GM10266 (cell line): ENCODE measurements around the gene TSPYL6.
A peak's percentile ranks its signal among the peaks of the same experiment; 100 is the strongest.

Experiments
- DNase-seq: peaks from one replicate; pipeline ENCODE4 v3.0.0; 2012; ENCODE audit errors: extremely low spot score
- TF ChIP-seq, protein P1 (sequence below): IDR thresholded peaks from 2 replicates; pipeline ENCODE4 v1.5.1; 2012; ENCODE audit warnings: mild to moderate bottlenecking, low read depth; ENCODE audit not compliant: control insufficient read depth, insufficient read depth; ENCODE audit errors: missing control alignments

Gene TSPYL6

GRCh38 chr2:54212456-54212855, 43.6 kb downstream of the TSPYL6 start:
- TF ChIP-seq, protein P1, sequence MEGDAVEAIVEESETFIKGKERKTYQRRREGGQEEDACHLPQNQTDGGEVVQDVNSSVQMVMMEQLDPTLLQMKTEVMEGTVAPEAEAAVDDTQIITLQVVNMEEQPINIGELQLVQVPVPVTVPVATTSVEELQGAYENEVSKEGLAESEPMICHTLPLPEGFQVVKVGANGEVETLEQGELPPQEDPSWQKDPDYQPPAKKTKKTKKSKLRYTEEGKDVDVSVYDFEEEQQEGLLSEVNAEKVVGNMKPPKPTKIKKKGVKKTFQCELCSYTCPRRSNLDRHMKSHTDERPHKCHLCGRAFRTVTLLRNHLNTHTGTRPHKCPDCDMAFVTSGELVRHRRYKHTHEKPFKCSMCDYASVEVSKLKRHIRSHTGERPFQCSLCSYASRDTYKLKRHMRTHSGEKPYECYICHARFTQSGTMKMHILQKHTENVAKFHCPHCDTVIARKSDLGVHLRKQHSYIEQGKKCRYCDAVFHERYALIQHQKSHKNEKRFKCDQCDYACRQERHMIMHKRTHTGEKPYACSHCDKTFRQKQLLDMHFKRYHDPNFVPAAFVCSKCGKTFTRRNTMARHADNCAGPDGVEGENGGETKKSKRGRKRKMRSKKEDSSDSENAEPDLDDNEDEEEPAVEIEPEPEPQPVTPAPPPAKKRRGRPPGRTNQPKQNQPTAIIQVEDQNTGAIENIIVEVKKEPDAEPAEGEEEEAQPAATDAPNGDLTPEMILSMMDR, result no peak
- no peak for DNase-seq

DNA sequence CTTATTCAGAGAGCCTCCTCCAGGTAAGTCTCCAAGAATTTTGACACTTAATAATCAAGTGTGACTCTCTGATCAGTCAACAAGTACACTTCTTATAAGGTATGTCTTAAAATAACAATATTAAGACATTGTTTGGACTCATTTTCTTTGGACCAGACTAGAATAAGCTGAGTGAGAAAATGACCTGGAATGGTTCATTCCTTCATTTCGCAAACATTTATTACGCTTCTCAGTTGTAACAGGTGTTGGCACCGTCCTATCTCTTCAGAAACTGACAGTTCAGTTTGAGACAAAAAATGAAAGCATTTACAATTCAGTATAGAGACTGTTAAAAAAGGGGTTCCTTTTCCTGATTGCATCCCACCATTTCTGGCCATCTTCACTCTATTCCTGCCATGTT, 46.6 kb downstream of the TSPYL6 start:
- TF ChIP-seq, protein P1, result no peak
- DNase-seq, result no peak

- DNase-seq, result no peak
- TF ChIP-seq, protein P1, result no peak
These were observed 47.4 kb downstream of the TSPYL6 start for GRCh38 chr2:54208364-54209240.

DNA sequence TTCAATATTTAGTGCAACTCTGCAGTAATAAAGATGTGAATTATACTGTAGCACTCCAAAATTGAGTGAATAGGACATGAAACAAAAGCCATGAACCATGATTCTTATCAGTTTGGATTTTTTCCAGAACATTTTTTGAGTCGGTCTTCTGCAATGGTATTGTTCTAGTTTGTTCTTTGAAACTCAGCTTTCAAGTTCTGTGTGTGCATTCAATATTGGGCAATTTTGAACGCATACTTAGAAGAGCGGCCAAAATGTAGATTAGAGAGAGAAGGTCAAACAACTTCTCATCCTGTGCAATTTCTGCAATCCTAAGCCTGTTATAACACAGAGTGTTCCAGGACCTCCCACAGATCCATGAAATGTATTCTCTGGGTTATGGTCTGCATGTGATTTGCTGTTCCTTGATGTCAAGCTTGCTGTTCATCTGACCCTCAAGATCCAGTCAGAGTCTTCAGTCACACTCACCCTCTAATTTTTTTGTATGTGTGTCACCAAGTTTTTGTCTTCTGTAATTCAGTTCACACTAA, 48.3 kb downstream of the TSPYL6 start:
- TF ChIP-seq, protein P1, result no peak
- no peak for DNase-seq

GRCh38 chr2:54206596-54206995, 49.4 kb downstream of the TSPYL6 start:
- TF ChIP-seq, protein P1, result peak; percentile 37
- DNase-seq, result peak; percentile 34

DNA sequence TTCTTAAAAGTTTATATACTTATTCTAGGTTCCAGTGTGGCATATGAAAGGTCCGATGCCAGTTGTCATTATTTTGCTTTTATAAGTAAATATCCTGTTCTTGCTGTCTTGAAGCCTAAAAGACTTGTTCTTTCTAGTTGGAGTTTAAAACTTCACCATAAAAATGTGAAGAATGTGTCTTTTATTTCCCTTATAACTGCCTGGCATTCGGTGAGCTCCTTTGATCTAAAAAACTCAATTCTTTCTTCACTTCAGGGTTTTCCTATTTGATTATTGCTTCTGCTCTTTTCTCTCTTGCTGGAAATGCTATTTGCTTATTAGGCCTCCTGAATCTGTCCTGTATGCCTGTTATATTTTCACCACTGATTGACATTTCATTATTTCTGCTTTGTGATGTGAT, 51.6 kb downstream of the TSPYL6 start:
- no peak for DNase-seq
- TF ChIP-seq, protein P1, result no peak
